Upper lobe of left lung (tissue), 6 donors: ENCODE results near the gene TRIM38. TPM values are rescaled to one million over a fixed set of nuclear protein-coding genes. Genes with fewer than 3 reads are reported as not detected.

Experiments
- ATAC-seq, 2 donors: fragments of 200-7000 bp; cut with Tn5 transposase; one replicate each; pipeline ENCODE4 v1.9.1; 2022; ENCODE audit warnings: mild to moderate bottlenecking in 2 of 2, moderate library complexity in 2 of 2; ENCODE audit not compliant: low FRiP score in 2 of 2
- DNase-seq, 2 donors: peaks; one replicate each; pipeline ENCODE4 v3.0.0-alpha.2; 2019 to 2020
- H3K27ac ChIP-seq, 4 donors: fragments of 200-600 bp; sonication (generic); one replicate each; pipeline ENCODE4 v1.5.1; 2016 to 2019
- H3K27me3 ChIP-seq, 4 donors: fragments of 200-600 bp; sonication (generic); one replicate each; pipeline ENCODE4 v1.5.1; 2017 to 2019
- H3K36me3 ChIP-seq, 4 donors: fragments of 200-600 bp; sonication (generic); one replicate each; pipeline ENCODE4 v1.5.1; 2016 to 2019
- H3K4me1 ChIP-seq, 4 donors: fragments of 200-600 bp; sonication (generic); one replicate each; pipeline ENCODE4 v1.5.1; 2018 to 2019
- H3K4me3 ChIP-seq, 4 donors: fragments of 200-600 bp; sonication (generic); one replicate each; pipeline ENCODE4 v1.5.1; 2017 to 2019; ENCODE audit warnings: mild to moderate bottlenecking in 2 of 4, moderate library complexity in 1 of 4
- H3K9me3 ChIP-seq, 4 donors: fragments of 200-600 bp; sonication (generic); one replicate each; pipeline ENCODE4 v1.5.1; 2018 to 2019
- CTCF ChIP-seq, 6 experiments: fragments of 450-650 bp in 4 of 6; fragments of 200-600 bp in 2 of 6; sonication (generic) in 2 of 6; IDR thresholded peaks; one replicate each; pipeline ENCODE4 v1.5.1; 2016 to 2019; ENCODE audit warnings: antibody characterized with exemption in 6 of 6
- EP300 ChIP-seq, 4 donors: sonication (generic); formaldehyde crosslinking; IDR thresholded peaks; one replicate each; pipeline ENCODE4 v1.5.1; 2017; ENCODE audit warnings: antibody characterized with exemption in 4 of 4, control low read depth in 2 of 4
- POLR2A ChIP-seq, 4 donors: fragments of 450-650 bp; IDR thresholded peaks; one replicate each; pipeline ENCODE4 v1.5.1; 2016 to 2017; ENCODE audit warnings: antibody characterized with exemption in 4 of 4, mild to moderate bottlenecking in 2 of 4
- POLR2AphosphoS5 ChIP-seq, 2 donors: sonication (generic); formaldehyde crosslinking; IDR thresholded peaks; one replicate each; pipeline ENCODE4 v1.5.1; 2017; ENCODE audit warnings: antibody characterized with exemption in 2 of 2
- WGBS, 2 donors: methylation state at CpG; one replicate each; pipeline ENCODE4 v1.1.5; 2017 to 2018; 5-methylcytosine and 5-hydroxymethylcytosine counted together
- total RNA-seq, 6 donors: library from RNA; depleted of rRNA in 4 of 6; stranded (reverse); fragments of >200 nt in 4 of 6; gene quantifications; one replicate each; pipeline versions ENCODE4 v1.1.0 to v1.2.1, GENCODE V29; 2016 to 2021
- donor health status: DM: no; HTN: no; CAD: no; lungs with moderate emphysema.
- donor health status: DM: no; HTN: yes; CAD: no; lungs with severe emphysema.

Gene TRIM38
- total RNA-seq, 6 donors from 2014 or later: 9.0 to 22.0 (median 14.7) TPM

- Histone ChIP-seq H3K9me3 (no peaks in the 10 kb centered on the region), H3K27me3 (no peaks in the 10 kb centered on the region), H3K4me1 (peaks cover 4 to 14% (median 12%) of the 10 kb centered on the region in 4 donors), H3K27ac (no peak overlapping the region), H3K36me3 (peaks cover 52 to 98% (median 68%) of the 10 kb centered on the region in 4 donors), H3K4me3 (no peak overlapping the region)
- no peak for ATAC-seq
- no peak for TF ChIP-seq POLR2AphosphoS5 (IDR thresholded peaks at IDR 0.05)
- DNase-seq: no peak
- WGBS, 2 donors: 84 to 95% methylated on average over 5 of the region's 5 CpGs
Observed at GRCh38 chr6:25975923-25976560, 13.4 kb downstream of the TRIM38 start.

GRCh38 chr6:25980935-25981334 lies 18.3 kb downstream of the TRIM38 start:
- Histone ChIP-seq H3K4me1 (peaks cover 0 to 4% (median 1%) of the 10 kb centered on the region in 4 donors), H3K27me3 (no peaks in the 10 kb centered on the region), H3K9me3 (no peaks in the 10 kb centered on the region), H3K27ac (no peak overlapping the region), H3K36me3 (peaks cover 41 to 100% (median 57%) of the 10 kb centered on the region in 4 donors), H3K4me3 (no peak overlapping the region)
- TF ChIP-seq EP300 (IDR thresholded peaks at IDR 0.05) (no peak), POLR2A (IDR thresholded peaks at IDR 0.05) (no peak), CTCF (IDR thresholded peaks at IDR 0.05) (no peak)
- ATAC-seq (no peak), DNase-seq (peak in 1 of 2 donors; percentile 42)
- WGBS, 2 donors: 88 to 96% methylated on average over 2 of the region's 2 CpGs

GRCh38 chr6:25981568-25982263 lies 19.1 kb downstream of the TRIM38 start:
- WGBS, 2 donors: 86 to 97% methylated on average over 5 of the region's 5 CpGs
- no peak overlapping the region for H3K4me3 ChIP-seq
- peaks cover 36 to 97% (median 51%) of the 10 kb centered on the region in 4 donors for H3K36me3 ChIP-seq
- H3K27ac ChIP-seq: no peak overlapping the region
- H3K27me3 ChIP-seq: no peaks in the 10 kb centered on the region
- no peak for TF ChIP-seq EP300 (IDR thresholded peaks at IDR 0.05)
- no peak for TF ChIP-seq POLR2A (IDR thresholded peaks at IDR 0.05)
- no peak for TF ChIP-seq POLR2AphosphoS5 (IDR thresholded peaks at IDR 0.05)
- no peak for TF ChIP-seq CTCF (IDR thresholded peaks at IDR 0.05)
- H3K9me3 ChIP-seq: no peaks in the 10 kb centered on the region
- no peak for DNase-seq
- H3K4me1 ChIP-seq: peaks cover 0 to 4% (median 0%) of the 10 kb centered on the region in 4 donors
- ATAC-seq: no peak

GRCh38 chr6:25984265-25984664 lies 21.7 kb downstream of the TRIM38 start:
- Histone ChIP-seq H3K4me3 (no peak overlapping the region), H3K27ac (no peak overlapping the region), H3K27me3 (no peaks in the 10 kb centered on the region), H3K36me3 (peaks cover 26 to 80% (median 35%) of the 10 kb centered on the region in 4 donors), H3K4me1 (peaks cover 0 to 4% (median 0%) of the 10 kb centered on the region in 4 donors), H3K9me3 (no peaks in the 10 kb centered on the region)
- no peak for DNase-seq
- ATAC-seq: no peak
- WGBS, 2 donors: 87 to 92% methylated on average over 2 of the region's 2 CpGs
- TF ChIP-seq POLR2AphosphoS5 (IDR thresholded peaks at IDR 0.05): no peak
- no peak for TF ChIP-seq CTCF (IDR thresholded peaks at IDR 0.05)
- TF ChIP-seq EP300 (IDR thresholded peaks at IDR 0.05): no peak
- TF ChIP-seq POLR2A (IDR thresholded peaks at IDR 0.05): no peak

GRCh38 chr6:25987845-25988244 lies 25.2 kb downstream of the TRIM38 start:
- peaks cover 9 to 45% (median 17%) of the 10 kb centered on the region in 4 donors for H3K36me3 ChIP-seq
- no peak overlapping the region for H3K27ac ChIP-seq
- ATAC-seq: no peak

More at GRCh38 chr6:25987845-25988244, 25.2 kb downstream of the TRIM38 start:
- no peaks in the 10 kb centered on the region for H3K9me3 ChIP-seq
- 84 to 88% methylated on average over 9 of the region's 9 CpGs for WGBS, 2 donors
- no peak for TF ChIP-seq EP300 (IDR thresholded peaks at IDR 0.05)
- no peak overlapping the region for H3K4me3 ChIP-seq
- DNase-seq: no peak
- H3K4me1 ChIP-seq: peaks cover 0 to 7% (median 6%) of the 10 kb centered on the region in 4 donors
- no peaks in the 10 kb centered on the region for H3K27me3 ChIP-seq
